ENCODE results near the gene PFKFB1.
"Not testable (repeated sequence)": the region's sequence is repeated elsewhere in the genome, so short reads cannot be mapped to it uniquely, and the experiment has no call there.

Gene PFKFB1

DNA sequence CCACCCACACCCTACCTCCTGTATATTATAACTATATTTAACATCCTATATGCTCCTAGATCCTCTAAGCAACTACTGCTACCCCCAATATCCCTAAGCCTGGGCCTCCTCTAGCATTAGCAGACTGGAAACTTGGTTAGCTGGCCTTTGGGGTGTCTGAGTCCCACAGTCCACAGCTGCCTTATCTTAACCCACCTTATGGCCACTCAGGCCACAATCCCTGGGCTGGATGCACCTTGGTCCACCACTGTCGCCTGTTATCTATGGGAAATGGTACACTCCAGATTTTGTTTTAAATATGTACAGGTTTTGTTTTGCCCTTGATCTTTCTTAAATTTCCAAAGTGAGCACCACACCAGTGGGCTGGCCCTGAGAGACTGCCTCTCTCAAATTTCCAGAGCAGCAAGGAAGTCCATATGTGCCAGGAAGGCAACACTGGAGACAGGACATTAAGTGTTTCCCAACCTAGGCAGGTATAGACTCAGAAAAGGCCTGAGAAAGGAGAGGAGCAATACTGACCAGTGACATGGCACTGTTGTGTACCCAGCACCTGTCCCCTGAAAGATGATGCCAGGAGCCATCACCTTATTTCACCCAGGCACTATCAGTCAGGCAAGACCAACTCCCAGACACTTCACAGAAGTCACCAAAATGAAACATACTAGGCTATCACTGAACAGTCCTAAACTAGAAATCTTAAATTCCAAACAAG is 921 bp downstream of the PFKFB1 start:
- no peak for DNase-seq (ENCODE audit: low read depth)

DNA sequence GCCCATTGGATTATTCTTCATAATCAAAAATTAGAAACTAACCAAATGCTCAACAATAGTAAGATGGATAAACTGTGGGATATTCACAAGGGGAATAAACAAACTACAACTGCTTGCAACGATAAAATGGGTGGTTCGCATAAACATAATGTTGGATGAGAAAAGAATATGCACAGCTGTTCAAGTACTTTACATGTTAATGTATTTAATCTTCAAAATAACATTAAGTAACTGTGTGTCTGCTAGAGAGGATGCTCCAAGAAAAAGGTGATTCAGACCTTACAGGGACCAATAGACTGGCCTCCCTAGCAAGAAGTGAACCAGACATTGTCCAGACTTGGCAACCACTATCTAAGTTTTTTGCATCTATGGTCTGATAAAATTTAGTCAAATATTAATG is 2.3 kb downstream of the PFKFB1 start:
- DNase-seq (ENCODE audit: low read depth) = no peak

DNA sequence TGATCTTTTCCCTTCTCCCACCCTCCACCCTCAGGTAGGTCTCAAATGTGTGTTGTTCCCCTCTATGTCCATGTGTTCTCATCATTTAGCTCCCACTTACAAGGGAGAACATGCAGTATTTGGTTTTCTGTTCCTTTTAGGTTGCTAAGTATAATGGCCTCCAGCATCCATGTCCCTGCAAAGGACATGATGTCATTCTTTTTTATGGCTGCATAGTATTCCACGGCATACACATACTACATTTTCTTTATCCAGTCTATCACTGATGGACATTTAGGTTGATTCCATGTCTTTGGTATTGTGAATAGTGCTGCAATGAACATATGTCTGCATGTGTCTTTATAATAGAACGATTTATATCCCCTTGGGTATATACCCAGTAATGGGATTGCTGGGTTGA is 10.7 kb downstream of the PFKFB1 start:
- DNase-seq (ENCODE audit: low read depth) = not testable (repeated sequence)

DNA sequence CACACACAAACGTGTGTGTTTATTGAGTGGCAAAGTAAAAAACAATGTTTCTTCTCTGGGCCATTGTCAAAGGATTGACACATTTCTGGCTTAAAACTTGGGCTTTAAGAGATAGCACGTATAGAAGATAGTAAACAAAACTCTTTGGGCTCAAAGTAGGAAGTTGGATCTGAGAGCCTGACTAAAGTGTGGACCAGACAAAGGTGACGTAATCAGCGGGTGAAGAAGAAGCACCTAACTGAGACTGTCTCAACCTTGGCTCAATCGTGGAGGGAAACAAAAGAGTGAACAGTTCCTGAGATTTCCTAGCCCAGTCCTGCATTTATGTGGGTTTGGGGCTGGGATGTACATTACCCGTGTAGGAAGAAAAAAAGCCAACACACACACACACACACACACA is 13.7 kb downstream of the PFKFB1 start:
- no peak for DNase-seq (ENCODE audit: low read depth)

- no peak for DNase-seq (ENCODE audit: low read depth)
Observed at GRCh38 chrX:54979432-54979831, 14.6 kb downstream of the PFKFB1 start.

GRCh38 chrX:54978448-54978847 is 15.5 kb downstream of the PFKFB1 start:
- no peak for DNase-seq (ENCODE audit: low read depth)

DNA sequence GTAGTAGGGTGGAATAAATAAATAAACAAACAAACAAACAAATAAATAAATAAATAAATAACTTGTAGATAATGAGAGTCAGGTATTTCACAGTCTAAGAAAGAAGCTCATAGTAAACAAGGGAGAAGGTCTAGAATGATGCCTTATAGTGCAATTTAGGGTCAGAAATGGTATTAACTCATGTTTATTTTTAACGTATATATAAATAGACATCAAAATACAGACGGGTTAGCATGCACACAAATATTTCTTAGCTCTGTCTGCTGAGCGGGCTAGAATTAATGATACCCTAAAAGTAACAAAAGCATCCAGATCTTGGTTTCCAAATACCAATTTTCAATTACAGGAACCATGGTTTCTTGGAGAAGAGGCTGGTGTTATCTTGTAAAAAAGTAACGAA is 16.6 kb downstream of the PFKFB1 start:
- DNase-seq (ENCODE audit: low read depth) = no peak

- DNase-seq (ENCODE audit: low read depth) = no peak
Observed at GRCh38 chrX:54964766-54965497, 29.1 kb downstream of the PFKFB1 start.

- DNase-seq (ENCODE audit: low read depth) = no peak
Observed at GRCh38 chrX:54961750-54962149, 32.2 kb downstream of the PFKFB1 start.

DNA sequence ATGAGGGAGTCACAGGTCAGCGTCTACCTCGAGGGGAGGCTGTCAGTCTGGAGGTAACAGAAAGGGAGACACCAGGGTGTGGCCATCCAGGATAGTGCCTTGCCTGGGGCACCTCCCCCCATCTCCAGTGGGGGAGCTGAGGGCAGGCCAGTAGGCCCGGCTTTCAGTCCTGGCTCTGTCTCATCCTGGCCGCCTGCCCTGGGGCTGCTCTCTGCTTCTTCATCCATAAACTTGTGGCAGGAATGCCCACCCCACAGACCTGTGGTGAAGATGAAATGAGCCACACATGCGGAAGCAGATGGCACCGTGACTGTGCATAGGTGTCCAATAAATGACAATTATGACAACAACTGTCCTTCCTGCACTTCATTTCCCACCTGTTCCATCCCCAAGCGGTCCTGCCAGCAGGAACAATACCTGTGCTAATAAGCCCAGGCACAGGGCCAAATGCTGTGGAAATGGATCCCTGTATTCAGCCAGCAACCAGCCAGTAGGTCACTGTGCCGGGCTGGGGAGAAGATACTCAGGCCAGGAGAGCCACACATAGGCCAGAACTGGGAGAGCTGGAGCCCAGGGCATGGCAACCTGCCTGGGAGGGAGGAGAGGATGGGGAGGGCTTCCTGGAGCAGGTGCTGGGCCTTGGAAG is 43.1 kb downstream of the PFKFB1 start:
- DNase-seq (ENCODE audit: low read depth) = no peak

DNA sequence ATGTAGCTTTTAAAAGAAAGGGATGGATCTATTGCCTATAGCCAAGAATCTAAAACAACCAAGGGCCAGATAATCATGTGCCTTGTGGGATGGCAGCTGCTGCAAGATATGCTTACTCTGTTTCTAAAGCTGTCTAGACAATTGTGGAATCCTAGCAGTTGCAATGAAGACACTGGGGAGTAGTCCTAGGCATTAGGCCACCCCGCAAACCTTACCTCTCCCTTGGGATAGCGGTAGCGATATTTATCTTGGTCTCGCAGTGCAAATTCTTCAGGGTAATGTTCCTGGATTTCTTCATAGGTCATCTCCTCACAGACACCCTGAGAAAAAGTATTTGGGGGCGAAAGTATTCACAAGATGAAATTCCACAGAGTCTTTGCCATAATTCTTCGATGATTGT is 48.8 kb downstream of the PFKFB1 start:
- no peak for DNase-seq (ENCODE audit: low read depth)

GRCh38 chrX:54944816-54945215 is 49.2 kb downstream of the PFKFB1 start:
- no peak for DNase-seq (ENCODE audit: low read depth)

DNA sequence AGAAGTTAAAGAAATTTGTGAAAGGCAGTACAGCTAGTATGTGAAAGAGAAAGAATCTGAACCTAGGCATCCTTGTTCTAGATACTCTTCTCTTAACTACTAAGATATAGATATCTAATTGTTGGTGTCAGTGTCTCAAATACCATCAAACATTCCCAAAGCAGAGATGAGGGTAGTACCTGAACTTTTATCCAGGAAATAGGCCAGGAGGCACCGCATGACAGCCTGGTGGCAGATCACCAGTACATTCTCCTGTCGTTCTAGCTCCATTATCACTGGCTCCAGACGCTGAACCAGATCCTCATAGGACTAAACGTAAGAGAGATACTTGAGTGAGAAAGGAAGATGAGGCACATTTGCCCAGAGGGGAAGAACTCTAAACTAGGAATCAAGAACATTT is 56.6 kb downstream of the PFKFB1 start:
- DNase-seq (ENCODE audit: low read depth) = no peak

DNA sequence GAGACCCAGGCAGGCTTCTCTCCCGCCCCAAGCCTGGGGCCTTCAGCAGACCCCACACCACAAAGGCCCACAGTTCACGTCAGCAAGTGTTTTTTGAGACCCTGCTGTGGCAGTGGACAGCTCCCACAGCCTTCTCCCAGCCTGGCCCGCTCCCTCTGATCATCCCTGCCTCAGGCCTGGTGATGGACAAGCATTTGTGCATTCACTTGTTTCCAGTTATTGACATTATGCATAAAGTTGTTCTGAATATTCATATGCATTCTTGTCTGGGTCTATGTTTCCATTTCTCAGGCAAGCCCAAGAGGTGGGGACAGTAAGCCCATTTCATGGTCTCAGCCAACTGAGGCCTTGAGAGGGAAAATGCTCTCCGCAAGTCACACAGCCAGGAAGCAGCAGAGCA is 58.7 kb downstream of the PFKFB1 start:
- no peak for DNase-seq (ENCODE audit: low read depth)

GRCh38 chrX:54934890-54935289 is 59.1 kb downstream of the PFKFB1 start:
- DNase-seq (ENCODE audit: low read depth) = no peak

DNA sequence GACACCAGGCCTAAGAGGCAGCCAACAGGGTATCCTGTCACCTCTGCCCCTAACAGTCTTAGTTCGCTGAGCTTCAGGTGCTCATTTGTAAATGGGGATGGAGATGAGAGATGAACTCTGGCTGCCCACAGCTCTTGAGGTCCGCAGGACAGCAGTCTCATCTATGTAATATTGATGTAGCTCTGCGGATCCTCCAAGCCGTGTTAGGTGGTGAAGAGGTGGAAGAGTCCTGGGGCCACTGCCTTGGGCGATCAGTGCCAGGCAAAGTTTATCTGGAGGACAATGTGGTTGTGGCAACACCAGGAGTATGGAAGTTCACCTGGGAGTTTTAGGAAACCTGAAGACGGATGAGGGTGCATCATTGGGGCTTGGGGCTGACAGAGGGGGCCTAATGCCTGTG is 59.9 kb downstream of the PFKFB1 start:
- DNase-seq (ENCODE audit: low read depth) = no peak

DNA sequence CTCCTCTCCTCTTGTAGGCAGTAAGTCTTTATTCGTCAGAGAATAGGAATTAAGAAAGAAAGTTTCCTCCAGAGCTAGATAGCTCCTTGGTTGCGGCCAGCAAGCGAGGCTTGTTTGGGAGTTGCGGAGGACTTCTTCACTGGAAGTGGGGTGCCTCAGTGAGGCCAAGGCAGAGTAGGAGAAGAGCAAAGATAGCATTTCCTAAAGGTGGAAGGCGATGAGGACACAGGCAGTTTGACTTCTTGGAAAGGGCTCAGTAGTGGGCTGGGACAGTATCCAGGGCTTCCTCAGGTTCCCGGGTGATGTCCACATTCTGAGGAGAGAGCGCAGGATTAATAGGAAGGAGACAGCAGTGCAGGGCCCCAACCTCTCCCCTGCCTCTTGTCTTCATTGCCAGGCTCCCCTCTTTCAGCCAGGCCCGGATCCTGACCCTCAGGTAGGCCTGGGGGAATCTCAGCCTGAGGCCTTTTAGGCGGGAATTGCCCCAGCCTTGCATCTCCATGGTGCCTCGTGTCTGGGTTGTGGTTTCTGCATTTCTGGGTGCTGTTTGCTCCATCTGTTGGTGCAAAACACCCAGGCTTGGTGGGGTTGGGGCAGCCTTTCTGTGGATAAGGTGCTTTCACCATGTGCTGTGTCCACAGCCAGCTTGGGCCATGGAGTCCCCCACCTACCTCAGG is 60.7 kb downstream of the PFKFB1 start:
- no peak for DNase-seq (ENCODE audit: low read depth)

DNA sequence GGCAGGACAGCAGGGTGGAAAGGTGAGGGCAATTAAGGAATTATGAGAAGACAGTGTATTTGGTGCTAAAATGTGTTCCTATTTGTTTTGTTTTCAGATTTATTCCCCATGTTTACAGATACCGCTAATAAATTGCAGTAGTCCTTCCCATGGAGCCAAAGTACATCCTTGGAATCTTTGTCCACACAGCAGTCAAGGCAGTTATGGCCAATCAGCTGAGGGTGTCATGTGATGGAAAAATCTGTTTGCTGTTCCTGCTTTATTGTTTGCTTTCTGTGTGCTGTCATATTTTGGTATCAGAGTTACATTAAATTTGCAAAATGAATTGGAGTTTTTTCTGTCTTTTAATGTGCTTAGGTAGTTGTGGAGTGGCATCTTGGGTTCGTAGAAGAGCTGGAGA is 62.9 kb downstream of the PFKFB1 start:
- DNase-seq (ENCODE audit: low read depth) = no peak

GRCh38 chrX:54930291-54931049 is 63.5 kb downstream of the PFKFB1 start:
- no peak for DNase-seq (ENCODE audit: low read depth)

DNA sequence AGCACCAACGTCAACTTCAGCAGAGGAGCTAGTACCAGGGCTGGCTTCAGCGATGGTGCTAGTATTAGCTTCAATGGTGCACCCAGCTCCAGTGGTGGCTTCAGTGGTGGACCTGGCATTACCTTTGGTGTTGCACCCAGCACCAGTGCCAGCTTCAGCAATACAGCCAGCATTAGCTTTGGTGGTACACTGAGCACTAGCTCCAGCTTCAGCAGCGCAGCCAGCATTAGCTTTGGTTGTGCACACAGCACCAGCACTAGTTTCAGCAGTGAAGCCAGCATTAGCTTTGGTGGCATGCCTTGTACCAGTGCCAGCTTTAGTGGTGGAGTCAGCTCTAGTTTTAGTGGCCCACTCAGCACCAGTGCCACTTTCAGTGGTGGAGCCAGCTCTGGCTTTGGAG is 65.1 kb downstream of the PFKFB1 start:
- no peak for DNase-seq (ENCODE audit: low read depth)

DNA sequence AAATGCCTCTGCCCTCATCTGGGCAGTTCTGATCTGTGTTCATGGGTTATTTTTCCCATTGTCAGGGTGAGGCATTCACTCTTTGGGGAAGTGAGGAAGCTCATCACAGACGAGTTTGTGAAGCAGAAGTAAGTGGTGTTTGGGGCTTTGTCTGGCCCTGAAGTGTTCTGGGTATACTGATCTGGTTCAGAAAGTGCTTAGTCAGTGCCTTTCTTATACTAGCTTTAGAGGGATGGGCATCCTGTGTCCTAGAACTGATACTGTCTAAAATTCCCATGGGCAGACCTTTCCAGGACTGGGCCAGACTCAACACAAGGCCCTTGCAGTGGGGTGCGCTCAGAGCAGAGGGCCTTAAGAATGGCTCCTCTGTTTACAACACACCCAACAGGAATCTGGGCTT is 67.0 kb downstream of the PFKFB1 start:
- DNase-seq (ENCODE audit: low read depth) = no peak

DNA sequence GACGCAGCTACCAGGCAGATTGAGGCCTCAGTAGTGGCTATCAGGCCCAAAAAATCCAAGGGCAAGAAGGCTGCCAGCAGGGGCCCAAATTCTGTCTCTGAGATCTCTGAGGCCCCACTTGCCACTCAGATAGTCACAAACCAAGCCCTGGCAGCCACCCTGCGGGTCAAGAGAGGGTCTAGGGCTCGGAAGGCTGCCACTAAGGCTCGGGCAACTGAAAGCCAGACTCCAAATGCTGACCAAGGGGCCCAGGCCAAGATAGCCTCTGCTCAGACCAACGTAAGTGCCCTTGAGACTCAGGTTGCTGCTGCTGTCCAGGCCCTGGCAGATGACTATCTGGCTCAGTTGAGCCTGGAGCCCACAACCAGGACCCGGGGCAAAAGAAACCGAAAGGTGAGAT is 70.6 kb downstream of the PFKFB1 start:
- DNase-seq (ENCODE audit: low read depth) = no peak

All from activated T-cell treated with anti-CD3 and anti-CD28 coated beads for 24 hours (primary cell).